Vagina (tissue), 2 donors: ENCODE measurements around the gene ATP5MG. TPM values are rescaled to one million over a fixed set of nuclear protein-coding genes. Genes with fewer than 3 reads are reported as not detected.

Source experiments
- DNase-seq, 2 donors: peaks; one replicate each; pipeline ENCODE4 v3.0.0-alpha.2; 2017; ENCODE audit errors: extremely low spot score in 2 of 2
- H3K27ac ChIP-seq: fragments of 200-600 bp; sonication (generic); one replicate; pipeline ENCODE4 v1.5.1; 2019
- H3K27me3 ChIP-seq: fragments of 200-600 bp; sonication (generic); one replicate; pipeline ENCODE4 v1.5.1; 2019
- H3K36me3 ChIP-seq, 2 donors: fragments of 200-600 bp; sonication (generic); one replicate each; pipeline ENCODE4 v1.5.1; 2017 to 2019
- H3K4me1 ChIP-seq: fragments of 200-600 bp; sonication (generic); one replicate; pipeline ENCODE4 v1.5.1; 2019
- H3K4me3 ChIP-seq, 2 donors: fragments of 200-600 bp; sonication (generic); 1 replicate in 1 of 2; 2 replicates in 1 of 2; pipeline ENCODE4 v1.5.1; 2016 to 2019
- H3K9me3 ChIP-seq: fragments of 200-600 bp; sonication (generic); one replicate; pipeline ENCODE4 v1.5.1; 2019
- CTCF ChIP-seq, 3 experiments: fragments of 450-650 bp in 2 of 3; fragments of 200-600 bp in 1 of 3; sonication (generic) in 1 of 3; IDR thresholded peaks; one replicate each; pipeline ENCODE4 v1.5.1; 2017 to 2019; ENCODE audit warnings: antibody characterized with exemption in 3 of 3, mild to moderate bottlenecking in 2 of 3, moderate library complexity in 2 of 3
- POLR2A ChIP-seq, 2 donors: fragments of 450-650 bp; IDR thresholded peaks; one replicate each; pipeline ENCODE4 v1.6.1; 2017; ENCODE audit warnings: antibody characterized with exemption in 2 of 2, mild to moderate bottlenecking in 2 of 2, moderate library complexity in 2 of 2
- POLR2AphosphoS5 ChIP-seq, 2 donors: sonication (generic); formaldehyde crosslinking; IDR thresholded peaks; one replicate each; pipeline ENCODE4 v1.9.0; 2017; ENCODE audit warnings: antibody characterized with exemption in 2 of 2, mild to moderate bottlenecking in 2 of 2, low read depth in 1 of 2; ENCODE audit not compliant: insufficient read depth in 1 of 2
- intact Hi-C: fragments of 100-400 bp; cut with DNase I; formaldehyde crosslinking; loops from one replicate; pipeline ENCODE4 v1.15.1; 2023
- total RNA-seq: library from RNA; depleted of rRNA; stranded (reverse); fragments of >200 nt; gene quantifications from one replicate; pipeline ENCODE4 v1.2.3, GENCODE V29; 2016

ATP5MG gene
- 169 TPM for total RNA-seq

GRCh38 chr11:118401151-118401879 is at the start of gene ATP5MG:
Gene ATP5MG (plus strand): TSS chr11:118401606. CDS start chr11:118401666, 60 bp downstream.
- intact Hi-C loops: loop anchor here (5.0 kb wide), 1 partner anchor 86 kb away; no protein-coding TSS in a partner anchor
- DNase-seq: peak in 1 of 2 donors; percentile 87
- H3K4me1 ChIP-seq: peaks cover 49% of the 10 kb centered on the region

GRCh38 chr11:118353084-118353710 is 48.2 kb upstream of the ATP5MG start:
- intact Hi-C loops: loop anchor here (10.0 kb wide), 2 partner anchors 158 to 208 kb away; no protein-coding TSS in a partner anchor
- no peak overlapping the region for H3K4me3 ChIP-seq
- H3K27ac ChIP-seq: no peak overlapping the region
- H3K4me1 ChIP-seq: no peaks in the 10 kb centered on the region
- no peaks in the 10 kb centered on the region for H3K9me3 ChIP-seq
- no peak for DNase-seq
- no peaks in the 10 kb centered on the region for H3K27me3 ChIP-seq
- TF ChIP-seq POLR2AphosphoS5 (IDR thresholded peaks at IDR 0.05; ENCODE audit: insufficient read depth in 1 of 2, low read depth in 1 of 2) (no peak), CTCF (IDR thresholded peaks at IDR 0.05) (peak in 2 of 3 experiments; percentile 15 to 42)
- H3K36me3 ChIP-seq: no peaks in the 10 kb centered on the region

More at GRCh38 chr11:118401151-118401879, at the start of gene ATP5MG:
- no peaks in the 10 kb centered on the region for H3K27me3 ChIP-seq
- H3K9me3 ChIP-seq: no peaks in the 10 kb centered on the region
- peak; percentile 85 to 91 for TF ChIP-seq POLR2AphosphoS5 (IDR thresholded peaks at IDR 0.05; ENCODE audit: insufficient read depth in 1 of 2, low read depth in 1 of 2)
- TF ChIP-seq CTCF (IDR thresholded peaks at IDR 0.05): no peak
- peak within 1 kb of the TSS; percentile 67 to 100 for H3K4me3 ChIP-seq
- H3K36me3 ChIP-seq: peaks cover 0 to 11% of the 10 kb centered on the region in 2 donors
- H3K27ac ChIP-seq: peak within 1 kb of the TSS; percentile 83

GRCh38 chr11:118358071-118358470 is 43.3 kb upstream of the ATP5MG start:
- Histone ChIP-seq H3K27ac (no peak overlapping the region), H3K4me3 (no peak overlapping the region), H3K36me3 (no peaks in the 10 kb centered on the region), H3K4me1 (peaks cover 30% of the 10 kb centered on the region), H3K27me3 (no peaks in the 10 kb centered on the region), H3K9me3 (no peaks in the 10 kb centered on the region)
- no peak for DNase-seq
- TF ChIP-seq POLR2AphosphoS5 (IDR thresholded peaks at IDR 0.05; ENCODE audit: insufficient read depth in 1 of 2, low read depth in 1 of 2) (no peak), CTCF (IDR thresholded peaks at IDR 0.05) (no peak), POLR2A (IDR thresholded peaks at IDR 0.05) (no peak)
- intact Hi-C loops: loop anchor here (10.0 kb wide), 2 partner anchors 163 to 213 kb away; no protein-coding TSS in a partner anchor

GRCh38 chr11:118359295-118359958 is 42.0 kb upstream of the ATP5MG start, which contains the start of gene UBE4A:
Gene UBE4A (plus strand): TSS chr11:118359600. CDS start chr11:118365081, 5,481 bp downstream.
- Histone ChIP-seq H3K4me1 (peaks cover 30% of the 10 kb centered on the region), H3K4me3 (peak within 1 kb of the TSS; percentile 67 to 75), H3K27ac (peak within 1 kb of the TSS; percentile 57), H3K27me3 (no peaks in the 10 kb centered on the region), H3K36me3 (no peaks in the 10 kb centered on the region), H3K9me3 (no peaks in the 10 kb centered on the region)
- intact Hi-C loops: loop anchor here (10.0 kb wide), 2 partner anchors 165 to 215 kb away; no protein-coding TSS in a partner anchor
- peak in 1 of 2 donors; percentile 94 for DNase-seq
- TF ChIP-seq CTCF (IDR thresholded peaks at IDR 0.05) (no peak), POLR2A (IDR thresholded peaks at IDR 0.05) (peak in 1 of 2 donors; percentile 24), POLR2AphosphoS5 (IDR thresholded peaks at IDR 0.05; ENCODE audit: insufficient read depth in 1 of 2, low read depth in 1 of 2) (peak; percentile 86 to 97)
